ENCODE measurements around the gene TMEM8B. TPM values are rescaled to one million over a fixed set of nuclear protein-coding genes. Genes with fewer than 3 reads are reported as not detected.

The TMEM8B gene
- total RNA-seq, 1 experiment from 2014 or later: 7.2 TPM

DNA sequence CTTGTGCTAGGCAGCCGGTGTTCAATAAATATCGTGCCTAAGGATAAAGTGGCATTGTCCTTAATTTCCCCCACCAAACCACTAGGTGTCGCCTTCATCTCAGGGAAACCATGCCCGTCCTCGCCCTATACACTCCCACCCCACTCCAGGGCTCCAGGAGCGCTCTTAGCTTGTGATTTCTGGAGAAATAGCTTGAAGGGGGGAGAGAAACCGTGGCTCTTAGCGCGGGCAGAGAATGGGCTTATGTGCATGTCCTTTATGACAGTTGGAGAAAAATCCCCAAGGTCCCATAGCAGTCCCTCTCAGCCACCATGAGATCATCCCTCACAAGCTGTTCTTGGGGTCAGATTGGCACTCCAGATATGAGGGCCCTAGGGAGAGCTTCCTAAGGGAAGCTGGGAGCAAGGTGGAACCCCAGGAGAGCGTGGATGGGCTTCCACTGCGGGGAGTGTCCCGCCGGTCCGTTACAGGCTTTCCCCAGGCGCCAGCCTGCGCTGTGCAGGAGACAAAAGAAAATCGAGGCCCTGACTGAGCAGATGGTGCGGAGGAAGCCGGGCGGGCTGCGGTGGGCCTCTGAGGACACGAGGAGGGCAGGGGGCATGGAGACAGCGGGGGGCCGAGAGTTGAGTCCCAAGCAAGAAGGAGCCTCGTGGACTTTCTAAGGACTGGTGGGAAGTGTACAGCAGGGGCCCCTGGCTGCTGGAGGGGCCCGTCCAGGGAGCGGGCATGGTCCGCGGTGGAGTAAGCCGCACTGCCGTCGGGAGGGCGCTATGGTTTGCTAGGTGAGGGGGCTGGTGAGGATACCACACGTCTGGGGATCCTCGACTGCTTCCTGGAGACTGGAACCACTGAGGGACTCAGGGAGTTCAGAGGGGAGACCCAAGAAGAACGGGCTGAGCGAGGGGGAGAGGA, 38.4 kb upstream of the TMEM8B start:
- Histone ChIP-seq H3K4me2 (ENCODE audit: low read length) (no peak overlapping the region), H2AFZ (ENCODE audit: low read depth, low read length, poor library complexity, severe bottlenecking) (no peak overlapping the region), H3K4me1 (ENCODE audit: control insufficient read depth in 1 of 2, insufficient read depth in 2 of 2, low read length in 2 of 2) (peaks cover 0 to 7% of the 10 kb centered on the region in 2 experiments; a peak in 1 of 4 replicates), H3K4me3 (replicated peaks in 1 of 2; ENCODE audit: low read depth in 1 of 2, low read length in 2 of 2) (no peak overlapping the region), H3K36me3 (ENCODE audit: control insufficient read depth in 1 of 2, insufficient read depth in 2 of 2, low read length in 2 of 2) (0 out of 4 replicates have a peak, but pooled peaks cover 0 to 4% of the 10 kb centered on the region in 2 experiments), H4K20me1 (ENCODE audit: insufficient read depth) (no peaks in the 10 kb centered on the region), H3K9me2 (ENCODE audit: insufficient read depth) (no peaks in the 10 kb centered on the region), H3K27ac (ENCODE audit: low read depth, low read length) (no peak overlapping the region), H3K79me2 (ENCODE audit: insufficient read depth, low read length) (no peaks in the 10 kb centered on the region), H3K9ac (ENCODE audit: low read length) (no peak overlapping the region), H3K27me3 (ENCODE audit: insufficient read depth, low read length) (no peaks in the 10 kb centered on the region), H3K9me3 (ENCODE audit: control insufficient read depth in 1 of 2, insufficient read depth in 1 of 2, low read depth in 1 of 2, low read length in 2 of 2) (no peaks in the 10 kb centered on the region)
- intact Hi-C loops (cut with micrococcal nuclease): loop anchor here (1.0 to 2.0 kb wide), 4 partner anchors 44 to 233 kb away; no protein-coding TSS in a partner anchor
- RAD21 ChIA-PET (ENCODE audit: low non-redundant PET in 1 of 2, low total read pairs in 2 of 2, uncharacterized antibody in 2 of 2, unreplicated experiment in 2 of 2): interaction anchor here (1.0 to 1.3 kb wide), 3 partner anchors 36 to 92 kb away, joined by 3 to 8 read pairs (median 3); no protein-coding TSS in a partner anchor
- CTCF ChIA-PET: interaction anchor here (0.8 to 3.7 kb wide), 19 partner anchors 8 to 233 kb away, joined by 3 to 46 read pairs (median 5); partner anchors contain the start of genes HINT2, HRCT1 and SPAG8
- no peak for TF ChIP-seq EZH2phosphoT487 (IDR thresholded peaks at IDR 0.05; ENCODE audit: borderline replicate concordance)
- TF ChIP-seq ZFX (IDR thresholded peaks at IDR 0.05): no peak
- TF ChIP-seq, protein P1, sequence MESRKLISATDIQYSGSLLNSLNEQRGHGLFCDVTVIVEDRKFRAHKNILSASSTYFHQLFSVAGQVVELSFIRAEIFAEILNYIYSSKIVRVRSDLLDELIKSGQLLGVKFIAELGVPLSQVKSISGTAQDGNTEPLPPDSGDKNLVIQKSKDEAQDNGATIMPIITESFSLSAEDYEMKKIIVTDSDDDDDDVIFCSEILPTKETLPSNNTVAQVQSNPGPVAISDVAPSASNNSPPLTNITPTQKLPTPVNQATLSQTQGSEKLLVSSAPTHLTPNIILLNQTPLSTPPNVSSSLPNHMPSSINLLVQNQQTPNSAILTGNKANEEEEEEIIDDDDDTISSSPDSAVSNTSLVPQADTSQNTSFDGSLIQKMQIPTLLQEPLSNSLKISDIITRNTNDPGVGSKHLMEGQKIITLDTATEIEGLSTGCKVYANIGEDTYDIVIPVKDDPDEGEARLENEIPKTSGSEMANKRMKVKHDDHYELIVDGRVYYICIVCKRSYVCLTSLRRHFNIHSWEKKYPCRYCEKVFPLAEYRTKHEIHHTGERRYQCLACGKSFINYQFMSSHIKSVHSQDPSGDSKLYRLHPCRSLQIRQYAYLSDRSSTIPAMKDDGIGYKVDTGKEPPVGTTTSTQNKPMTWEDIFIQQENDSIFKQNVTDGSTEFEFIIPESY (IDR thresholded peaks at IDR 0.05; ENCODE audit: extremely low read depth, insufficient replicate concordance, low read length): no peak
- TF ChIP-seq SRF (IDR thresholded peaks at IDR 0.05; ENCODE audit: low read depth): no peak
- peak; percentile 89 for TF ChIP-seq RAD21 (IDR thresholded peaks at IDR 0.05; ENCODE audit: low read depth)
- TF ChIP-seq, protein P2, sequence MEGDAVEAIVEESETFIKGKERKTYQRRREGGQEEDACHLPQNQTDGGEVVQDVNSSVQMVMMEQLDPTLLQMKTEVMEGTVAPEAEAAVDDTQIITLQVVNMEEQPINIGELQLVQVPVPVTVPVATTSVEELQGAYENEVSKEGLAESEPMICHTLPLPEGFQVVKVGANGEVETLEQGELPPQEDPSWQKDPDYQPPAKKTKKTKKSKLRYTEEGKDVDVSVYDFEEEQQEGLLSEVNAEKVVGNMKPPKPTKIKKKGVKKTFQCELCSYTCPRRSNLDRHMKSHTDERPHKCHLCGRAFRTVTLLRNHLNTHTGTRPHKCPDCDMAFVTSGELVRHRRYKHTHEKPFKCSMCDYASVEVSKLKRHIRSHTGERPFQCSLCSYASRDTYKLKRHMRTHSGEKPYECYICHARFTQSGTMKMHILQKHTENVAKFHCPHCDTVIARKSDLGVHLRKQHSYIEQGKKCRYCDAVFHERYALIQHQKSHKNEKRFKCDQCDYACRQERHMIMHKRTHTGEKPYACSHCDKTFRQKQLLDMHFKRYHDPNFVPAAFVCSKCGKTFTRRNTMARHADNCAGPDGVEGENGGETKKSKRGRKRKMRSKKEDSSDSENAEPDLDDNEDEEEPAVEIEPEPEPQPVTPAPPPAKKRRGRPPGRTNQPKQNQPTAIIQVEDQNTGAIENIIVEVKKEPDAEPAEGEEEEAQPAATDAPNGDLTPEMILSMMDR (IDR thresholded peaks at IDR 0.05 in 2 of 3, conservative IDR thresholded peaks at IDR 0.05 in 1 of 3; ENCODE audit: borderline replicate concordance in 1 of 3, insufficient read depth in 1 of 3, low read depth in 2 of 3, low read length in 2 of 3): peak; percentile 81 to 87 (median 86)
- DNase-seq (ENCODE audit: low read depth, low spot score) (no peak), ATAC-seq (peak; percentile 96)
- no TSS peak for BruUV-seq (replicated peaks)
- POLR2A ChIA-PET: interaction anchor here (1.1 kb wide), 1 partner anchor 22 kb away, joined by 4 read pairs; the partner anchor contains the start of gene SPAG8
